ENCODE measurements around the gene PNKP.
A peak's percentile ranks its signal among the peaks of the same experiment; 100 is the strongest.
"Not testable (repeated sequence)": the region's sequence is repeated elsewhere in the genome, so short reads cannot be mapped to it uniquely, and the experiment has no call there.

The PNKP gene

GRCh38 chr19:49824662-49825061 lies 42.7 kb downstream of the PNKP start:
- no peak for DNase-seq (ENCODE audit: low read depth in 1 of 2, low spot score in 1 of 2)

GRCh38 chr19:49823472-49823871 lies 43.9 kb downstream of the PNKP start:
- DNase-seq (ENCODE audit: low read depth in 1 of 2, low spot score in 1 of 2), result no peak

- DNase-seq (ENCODE audit: low read depth in 1 of 2, low spot score in 1 of 2), result no peak
Measured at GRCh38 chr19:49820125-49820524, 47.3 kb downstream of the PNKP start.

GRCh38 chr19:49819452-49820115 lies 47.8 kb downstream of the PNKP start:
- not testable (repeated sequence) for DNase-seq (ENCODE audit: low read depth in 1 of 2, low spot score in 1 of 2)

DNA sequence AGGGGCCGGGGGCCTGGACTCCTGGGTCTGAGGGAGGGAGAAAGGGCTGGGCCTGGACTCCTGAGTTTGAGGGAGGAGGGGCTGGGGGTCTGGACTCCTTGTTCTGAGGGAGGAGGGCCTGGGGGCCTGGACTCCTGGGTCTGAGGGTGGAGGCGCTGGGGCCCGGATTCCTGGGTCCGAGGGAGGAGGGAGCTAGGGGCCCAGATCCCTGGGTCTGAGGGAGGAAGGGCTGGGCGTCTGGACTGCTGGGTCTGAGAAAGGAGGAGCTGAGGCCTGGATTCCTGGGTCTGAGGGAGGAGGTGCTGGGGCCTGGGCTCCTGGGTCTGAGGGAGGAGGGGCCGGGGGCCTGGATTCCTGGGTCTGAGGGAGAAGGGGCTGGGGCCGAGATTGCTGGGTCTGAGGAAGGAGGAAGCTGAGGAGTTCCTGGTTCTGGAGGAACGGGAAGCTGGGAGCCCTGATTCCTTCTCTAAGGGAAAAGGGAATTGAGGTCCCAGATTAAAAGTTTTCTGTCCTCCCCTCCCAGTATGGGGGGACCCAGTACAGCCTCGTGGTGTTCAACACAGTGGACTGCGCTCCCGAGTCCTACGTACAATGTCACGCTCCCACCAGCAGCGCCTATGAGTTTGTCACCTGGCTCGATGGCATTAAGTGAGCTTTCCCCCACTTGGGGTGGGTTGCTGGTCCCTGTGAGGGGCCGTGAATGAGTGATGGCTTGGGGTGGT lies 48.6 kb downstream of the PNKP start:
- DNase-seq (ENCODE audit: low read depth in 1 of 2, low spot score in 1 of 2), result no peak

DNA sequence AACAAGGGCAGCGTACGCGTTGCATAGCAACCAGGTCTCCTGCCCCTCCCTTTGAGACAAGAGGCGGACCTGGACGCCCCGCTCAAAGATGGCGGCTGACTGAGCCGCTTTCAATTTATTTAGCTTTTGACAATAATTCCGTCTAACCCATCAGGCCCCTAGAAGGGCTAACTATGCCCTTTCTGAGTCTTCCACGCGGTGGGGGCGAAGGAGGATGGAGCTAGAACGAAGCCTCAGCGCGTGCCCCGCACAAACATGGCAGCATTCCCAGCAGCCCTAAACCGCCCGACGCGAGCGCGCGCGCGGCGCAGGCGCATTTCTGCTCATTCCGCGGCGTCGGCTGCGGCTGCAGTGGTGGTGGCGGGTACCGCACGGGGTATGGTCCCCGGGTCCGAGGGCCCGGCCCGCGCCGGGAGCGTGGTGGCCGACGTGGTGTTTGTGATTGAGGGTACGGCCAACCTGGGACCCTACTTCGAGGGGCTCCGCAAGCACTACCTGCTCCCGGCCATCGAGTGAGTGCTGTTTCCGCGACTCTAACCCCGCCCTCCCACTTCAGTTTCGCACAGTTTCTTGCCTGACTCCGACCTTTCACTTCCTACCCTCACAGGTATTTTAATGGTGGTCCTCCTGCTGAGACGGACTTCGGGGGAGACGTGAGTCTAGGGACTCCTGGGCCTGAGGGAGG lies 49.3 kb downstream of the PNKP start, which contains the start of gene MED25:
TSS of gene MED25 (plus strand) at position 326 of the 685 bp plus-strand sequence. CDS start at position 379, 53 bp downstream.
- DNase-seq (ENCODE audit: low read depth in 1 of 2, low spot score in 1 of 2), result peak; percentile 71 to 81

- DNase-seq (ENCODE audit: low read depth in 1 of 2, low spot score in 1 of 2), result no peak
Measured at GRCh38 chr19:49816590-49816989, 50.8 kb downstream of the PNKP start.

- DNase-seq (ENCODE audit: low read depth in 1 of 2, low spot score in 1 of 2), result no peak
Measured at GRCh38 chr19:49814010-49814409, 53.4 kb downstream of the PNKP start.

GRCh38 chr19:49812997-49813861 lies 54.1 kb downstream of the PNKP start, which contains the start of gene FUZ:
Gene FUZ (minus strand): TSS chr19:49813292. CDS start chr19:49813106, 186 bp downstream.
- peak; percentile 68 to 90 for DNase-seq (ENCODE audit: low read depth in 1 of 2, low spot score in 1 of 2)

- DNase-seq (ENCODE audit: low read depth in 1 of 2, low spot score in 1 of 2), result no peak
Measured at GRCh38 chr19:49812452-49812996, 54.9 kb downstream of the PNKP start.

DNA sequence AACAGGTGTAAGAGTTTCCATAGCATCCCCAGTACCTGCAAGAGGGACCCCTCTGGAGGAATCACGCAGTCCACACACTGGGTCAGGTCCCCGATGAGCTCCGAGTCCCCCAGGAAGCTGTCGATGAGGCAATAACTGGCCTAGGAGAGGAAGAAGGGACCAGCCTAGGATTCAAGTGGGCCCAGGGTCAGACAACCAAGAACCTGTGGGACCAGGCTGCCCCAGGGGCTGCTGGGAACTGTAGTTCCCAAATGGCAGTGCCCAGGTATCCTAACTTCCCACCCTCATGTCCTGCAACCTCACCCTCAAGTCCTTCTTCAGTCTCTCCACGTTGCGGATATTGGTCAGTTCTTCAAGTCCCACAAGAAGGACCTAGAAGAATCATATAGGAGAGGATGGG lies 56.0 kb downstream of the PNKP start:
- no peak for DNase-seq (ENCODE audit: low read depth in 1 of 2, low spot score in 1 of 2)
